Kidney (tissue), 14 donors: ENCODE measurements around the gene SLC6A11. TPM values are rescaled to one million over a fixed set of nuclear protein-coding genes. Genes with fewer than 3 reads are reported as not detected.

ENCODE experiments used
- DNase-seq, 5 donors: peaks; one replicate each; pipeline ENCODE4 v3.0.0-alpha.2; 2013 to 2020
- FAIRE-seq: peaks from 2 replicates; lab custom pipeline; 2012; peaks lifted over from hg19 to GRCh38; lab: Jason Lieb, UNC
- H3K27ac ChIP-seq, 2 donors: one replicate each; pipeline ENCODE4 v1.7.0; 2013; ENCODE audit warnings: low read depth in 2 of 2, low read length in 2 of 2, inconsistent platforms in 1 of 2
- H3K27me3 ChIP-seq: one replicate; pipeline ENCODE4 v1.7.1; 2013; ENCODE audit warnings: low read length, inconsistent platforms; ENCODE audit not compliant: control insufficient read depth, insufficient read depth
- H3K36me3 ChIP-seq, 3 donors: one replicate each; pipeline versions ENCODE4 v1.7.0 to v1.7.1; 2013; ENCODE audit warnings: low read length in 3 of 3, control low read depth in 1 of 3, inconsistent platforms in 1 of 3; ENCODE audit not compliant: insufficient read depth in 3 of 3, control insufficient read depth in 2 of 3
- H3K4me1 ChIP-seq, 3 donors: one replicate each; pipeline versions ENCODE4 v1.7.0 to v1.7.1; 2013; ENCODE audit warnings: low read length in 3 of 3, inconsistent platforms in 1 of 3, low read depth in 1 of 3; ENCODE audit not compliant: control insufficient read depth in 2 of 3, insufficient read depth in 2 of 3
- H3K4me3 ChIP-seq, 3 donors: one replicate each; pipeline versions ENCODE4 v1.7.0 to v1.8.1; 2013; ENCODE audit warnings: low read length in 3 of 3, control low read depth in 1 of 3, inconsistent platforms in 1 of 3
- H3K9ac ChIP-seq, 3 donors: one replicate each; pipeline versions ENCODE4 v1.7.0 to v1.7.1; 2013; ENCODE audit warnings: low read length in 3 of 3, control low read depth in 1 of 3, inconsistent platforms in 1 of 3
- H3K9me3 ChIP-seq, 3 donors: one replicate each; pipeline versions ENCODE4 v1.7.0 to v1.7.1; 2013; ENCODE audit warnings: low read length in 3 of 3, control low read depth in 1 of 3, inconsistent platforms in 1 of 3; ENCODE audit not compliant: control insufficient read depth in 2 of 3, insufficient read depth in 1 of 3
- CTCF ChIP-seq: IDR thresholded peaks from 3 replicates; pipeline ENCODE4 v1.5.1; 2012; ENCODE audit warnings: mild to moderate bottlenecking, moderate library complexity, borderline replicate concordance; ENCODE audit not compliant: insufficient read depth; ENCODE audit errors: extremely low read depth
- intact Hi-C: fragments of 100-400 bp; cut with DNase I; formaldehyde crosslinking; loops from one replicate; pipeline ENCODE4 v1.11.1; 2022
- polyA plus RNA-seq: library from polyadenylated mRNA; stranded (reverse); fragments of 350-450 nt; fragmentation: Illumina TruSeq; extraction: RNeasy Lipid Tissue Mini Kit (QIAGEN cat#74804); gene quantifications from one replicate; pipeline ENCODE4 v1.2.3, GENCODE V29; 2014; ENCODE audit warnings: low read depth, low replicate concordance; ENCODE audit not compliant: insufficient read depth
- total RNA-seq: library from RNA; stranded (reverse); fragmentation: NEBNext Ultra II Directional; extraction: Animal tissue kit (Norgen Biotek cat#: 25700); gene quantifications from one replicate; pipeline ENCODE4 v1.2.1, GENCODE V29; 2021
- donor health status: control.
- donor health status: control.
- donor health status: control.
- donor health status: control.
- donor health status: control.
- donor health status: DM: yes; HTN: yes; CAD: no.
- donor health status: Normal renal cell carcinoma (clear cell type).

SLC6A11 gene
- total and polyA plus RNA-seq, 2 donors from 2014 or later, result 0.38 TPM; not detected in 1

GRCh38 chr3:10845001-10845761, 29.2 kb downstream of the SLC6A11 start:
- no peak overlapping the region for H3K9ac ChIP-seq
- H3K9me3 ChIP-seq, result no peaks in the 10 kb centered on the region
- no peak for TF ChIP-seq CTCF
- intact Hi-C loops, result no loop called here
- FAIRE-seq (no peak), DNase-seq (no peak)
- no peaks in the 10 kb centered on the region for H3K36me3 ChIP-seq
- no peak overlapping the region for H3K4me3 ChIP-seq
- no peaks in the 10 kb centered on the region for H3K27me3 ChIP-seq
- no peaks in the 10 kb centered on the region for H3K4me1 ChIP-seq
- H3K27ac ChIP-seq, result no peak overlapping the region

- Histone ChIP-seq H3K4me1 (no peaks in the 10 kb centered on the region), H3K27ac (no peak overlapping the region), H3K9me3 (no peaks in the 10 kb centered on the region), H3K9ac (no peak overlapping the region), H3K36me3 (no peaks in the 10 kb centered on the region), H3K4me3 (no peak overlapping the region), H3K27me3 (no peaks in the 10 kb centered on the region)
- FAIRE-seq (no peak), DNase-seq (peak in 2 of 5 donors; percentile 6 to 8)
- intact Hi-C loops, result no loop called here
- no peak for TF ChIP-seq CTCF
Measured at GRCh38 chr3:10845839-10846656, 30.0 kb downstream of the SLC6A11 start.

- intact Hi-C loops, result no loop called here
- H3K4me3 ChIP-seq, result no peak overlapping the region
- FAIRE-seq, result no peak
- H3K9me3 ChIP-seq, result no peaks in the 10 kb centered on the region
- no peak for TF ChIP-seq CTCF
- no peak overlapping the region for H3K9ac ChIP-seq
- DNase-seq, result no peak
- H3K27me3 ChIP-seq, result no peaks in the 10 kb centered on the region
- no peak overlapping the region for H3K27ac ChIP-seq
- H3K36me3 ChIP-seq, result no peaks in the 10 kb centered on the region
- no peaks in the 10 kb centered on the region for H3K4me1 ChIP-seq
Measured at GRCh38 chr3:10846657-10846975, 30.6 kb downstream of the SLC6A11 start.
